HCT116 (cell line): ENCODE data around the gene ADD2. TPM values are rescaled to one million over a fixed set of nuclear protein-coding genes. Genes with fewer than 3 reads are reported as not detected.

Experiments
- ATAC-seq: fragments of 200-7000 bp; cut with Tn5 transposase; 2 replicates; pipeline ENCODE4 v1.9.1; 2020; ENCODE audit warnings: mild to moderate bottlenecking, moderate library complexity
- BruUV-seq: library from RNA; stranded (reverse); fragments of 400-500 nt; replicated peaks from 2 replicates; lab custom pipeline; 2021; lab: Mats Ljungman, UMichigan
- CTCF ChIA-PET: fragments of 300-600 bp; sonication (Branson Sonifier 250); formaldehyde crosslinking; loops from one replicate; lab custom pipeline; 2021; ENCODE audit warnings: antibody characterized with exemption; lab: Charles Lee
- POLR2A ChIA-PET: fragments of 300-600, 350-600 bp; sonication (Branson Sonifier 250); formaldehyde crosslinking; loops from one replicate; lab custom pipeline; 2021; ENCODE audit warnings: antibody characterized with exemption; lab: Charles Lee
- RAD21 ChIA-PET, 2 experiments: fragments of 300-600 bp; sonication (Branson Sonifier 250); formaldehyde crosslinking; loops; one replicate each; lab custom pipeline; 2023; ENCODE audit warnings: low total read pairs in 2 of 2; ENCODE audit not compliant: uncharacterized antibody in 2 of 2, unreplicated experiment in 2 of 2, low non-redundant PET in 1 of 2; lab: Charles Lee
- DNase-seq: peaks from one replicate; pipeline ENCODE4 v3.0.0-alpha.2; 2010; ENCODE audit warnings: low read depth, low spot score
- H2AFZ ChIP-seq: fragments of 200-600 bp; shearing (Covaris generic), sonication (generic); 2 replicates; pipeline ENCODE4 v1.6.1; 2017; ENCODE audit warnings: low read depth, mixed run types, mixed read lengths, antibody characterized with exemption, low read length; ENCODE audit not compliant: poor library complexity, severe bottlenecking
- H3K27ac ChIP-seq: 2 replicates; pipeline ENCODE4 v1.5.1; 2012; ENCODE audit warnings: low read depth, low read length
- H3K27me3 ChIP-seq: fragments of 200-600 bp; sonication (generic); 2 replicates; pipeline ENCODE4 v1.6.1; 2016; ENCODE audit warnings: mixed run types, low read length, mixed read lengths; ENCODE audit not compliant: insufficient read depth
- H3K36me3 ChIP-seq, 2 experiments: fragments of 200-500 bp in 1 of 2; fragments of 200-600 bp in 1 of 2; sonication (Bioruptor generic) in 1 of 2; sonication (generic) in 1 of 2; 2 replicates each; pipeline versions ENCODE4 v1.5.1 to v1.6.1; 2014 to 2016; ENCODE audit warnings: low read length in 2 of 2, inconsistent platforms in 1 of 2, mixed read lengths in 1 of 2, mixed run types in 1 of 2; ENCODE audit not compliant: insufficient read depth in 2 of 2, control insufficient read depth in 1 of 2
- H3K4me1 ChIP-seq, 2 experiments: fragments of 200-600 bp in 1 of 2; sonication (generic) in 1 of 2; 2 replicates each; pipeline versions ENCODE4 v1.5.1 to v1.6.1; 2012 to 2017; ENCODE audit warnings: low read length in 2 of 2, inconsistent platforms in 1 of 2, mild to moderate bottlenecking in 1 of 2, mixed read lengths in 1 of 2, mixed run types in 1 of 2, moderate library complexity in 1 of 2; ENCODE audit not compliant: insufficient read depth in 2 of 2, control insufficient read depth in 1 of 2
- H3K4me2 ChIP-seq: fragments of 200-600 bp; sonication (generic); 2 replicates; pipeline ENCODE4 v1.6.1; 2017; ENCODE audit warnings: mixed run types, low read length, mixed read lengths
- H3K4me3 ChIP-seq, 2 experiments: fragments of 200-600 bp in 1 of 2; sonication (generic) in 1 of 2; replicated peaks in 1 of 2; 2 replicates each; pipeline ENCODE4 v1.5.1; 2011 to 2016; ENCODE audit warnings: low read length in 2 of 2, control low read depth in 1 of 2, low read depth in 1 of 2, mild to moderate bottlenecking in 1 of 2, mixed read lengths in 1 of 2, mixed run types in 1 of 2
- H3K79me2 ChIP-seq: fragments of 200-600 bp; sonication (generic); 2 replicates; pipeline ENCODE4 v1.6.1; 2017; ENCODE audit warnings: mild to moderate bottlenecking, mixed run types, low read length, moderate library complexity, mixed read lengths; ENCODE audit not compliant: insufficient read depth
- H3K9ac ChIP-seq: fragments of 200-600 bp; sonication (generic); 2 replicates; pipeline ENCODE4 v1.6.1; 2016; ENCODE audit warnings: low read length, mixed read lengths
- H3K9me2 ChIP-seq: fragments of 200-600 bp; sonication (generic), shearing (Covaris generic); 2 replicates; pipeline ENCODE4 v1.6.1; 2017; ENCODE audit warnings: mixed run types, mild to moderate bottlenecking, moderate library complexity; ENCODE audit not compliant: insufficient read depth
- H3K9me3 ChIP-seq, 2 experiments: fragments of 200-500 bp in 1 of 2; fragments of 200-600 bp in 1 of 2; sonication (Bioruptor generic) in 1 of 2; sonication (generic) in 1 of 2; 2 replicates each; pipeline ENCODE4 v1.6.1; 2014 to 2017; ENCODE audit warnings: low read length in 2 of 2, mixed read lengths in 2 of 2, inconsistent platforms in 1 of 2, low read depth in 1 of 2, mild to moderate bottlenecking in 1 of 2, mixed run types in 1 of 2, moderate library complexity in 1 of 2; ENCODE audit not compliant: control insufficient read depth in 1 of 2, insufficient read depth in 1 of 2
- H4K20me1 ChIP-seq: fragments of 200-600 bp; sonication (generic), shearing (Covaris generic); 2 replicates; pipeline ENCODE4 v1.6.1; 2017; ENCODE audit warnings: mixed run types, mild to moderate bottlenecking, moderate library complexity; ENCODE audit not compliant: insufficient read depth
- CBX3 ChIP-seq: IDR thresholded peaks from 2 replicates; pipeline ENCODE4 v1.6.1; 2012; ENCODE audit warnings: low read depth
- EGR1 ChIP-seq: IDR thresholded peaks from 2 replicates; pipeline ENCODE4 v1.6.1; 2012; ENCODE audit warnings: low read depth
- ELF1 ChIP-seq: IDR thresholded peaks from 2 replicates; pipeline ENCODE4 v1.6.1; 2012; ENCODE audit warnings: low read depth, borderline replicate concordance
- EZH2 ChIP-seq: fragments of 200-600 bp; sonication (generic); IDR thresholded peaks from 2 replicates; pipeline ENCODE4 v1.6.1; 2017; ENCODE audit warnings: antibody characterized with exemption, mixed run types
- EZH2phosphoT487 ChIP-seq: fragments of 200-600 bp; IDR thresholded peaks from 2 replicates; pipeline ENCODE4 v1.6.1; 2018; ENCODE audit warnings: antibody characterized with exemption, borderline replicate concordance
- JUND ChIP-seq: IDR thresholded peaks from 2 replicates; pipeline ENCODE4 v1.6.1; 2012
- POLR2AphosphoS5 ChIP-seq: IDR thresholded peaks from 2 replicates; pipeline ENCODE4 v1.6.1; 2011; ENCODE audit warnings: mild to moderate bottlenecking, low read depth, low read length, moderate library complexity
- SIN3A ChIP-seq: IDR thresholded peaks from 2 replicates; pipeline ENCODE4 v1.6.1; 2012; ENCODE audit warnings: low read depth
- SP1 ChIP-seq: IDR thresholded peaks from 2 replicates; pipeline ENCODE4 v1.6.1; 2012; ENCODE audit warnings: low read depth
- TCF7L2 ChIP-seq: IDR thresholded peaks from 2 replicates; pipeline ENCODE4 v1.7.0; 2011; ENCODE audit warnings: borderline replicate concordance, inconsistent platforms; ENCODE audit not compliant: insufficient read depth, insufficient read length; ENCODE audit errors: extremely low read depth
- YY1 ChIP-seq: IDR thresholded peaks from 2 replicates; pipeline ENCODE4 v1.6.1; 2011; ENCODE audit warnings: low read length, low read depth, moderate library complexity, mild to moderate bottlenecking; ENCODE audit not compliant: insufficient replicate concordance; ENCODE audit errors: extremely low read depth
- intact Hi-C: fragments of 100-400 bp; cut with micrococcal nuclease; formaldehyde crosslinking; loops from 2 replicates; pipeline ENCODE4 v1.10.0; 2022
- total RNA-seq: library from RNA; stranded (reverse); gene quantifications from one replicate; pipeline ENCODE4 v1.2.1, GENCODE V29; 2021; ENCODE audit not compliant: unreplicated experiment
- TF ChIP-seq, protein P1 (sequence below): IDR thresholded peaks from 2 replicates; pipeline ENCODE4 v1.6.1; 2012; ENCODE audit warnings: low read depth
- TF ChIP-seq, protein P2 (sequence below): IDR thresholded peaks from 2 replicates; pipeline ENCODE4 v1.6.1; 2012
- TF ChIP-seq, protein P3 (sequence below): IDR thresholded peaks from 2 replicates; pipeline ENCODE4 v1.6.1; 2012

Gene ADD2
- total RNA-seq, 1 experiment from 2014 or later = 0.15 TPM

DNA sequence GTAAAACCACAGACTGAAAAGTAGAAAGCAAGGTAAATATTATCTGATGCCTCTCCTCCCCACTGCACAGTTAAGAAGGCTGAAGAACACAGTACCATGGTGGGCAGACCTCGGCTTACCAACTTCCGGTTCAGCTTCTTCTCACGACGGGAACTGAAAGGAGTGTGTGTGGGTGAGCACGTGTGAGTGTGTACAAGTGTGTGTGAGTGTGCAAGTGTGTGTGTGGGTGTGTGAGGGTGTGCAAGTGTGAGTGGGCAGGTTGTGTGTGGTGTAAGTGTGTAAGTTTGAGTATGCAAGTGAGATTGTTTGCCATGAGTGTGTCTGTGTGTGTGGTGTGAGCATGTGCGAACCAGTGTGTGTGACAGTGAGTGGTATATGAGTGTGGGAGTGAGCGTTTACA lies 103.5 kb downstream of the ADD2 start:
- H3K9me2 ChIP-seq = no peaks in the 10 kb centered on the region
- no peak overlapping the region for H3K9ac ChIP-seq
- POLR2A ChIA-PET = no interaction called here
- H2AFZ ChIP-seq = no peak overlapping the region
- intact Hi-C loops = no loop called here
- BruUV-seq = no TSS peak
- H3K36me3 ChIP-seq = no peaks in the 10 kb centered on the region
- H3K79me2 ChIP-seq = no peaks in the 10 kb centered on the region
- no peaks in the 10 kb centered on the region for H3K27me3 ChIP-seq
- ATAC-seq (no peak), DNase-seq (no peak)
- H3K4me1 ChIP-seq = no peaks in the 10 kb centered on the region
- H3K4me3 ChIP-seq = no peak overlapping the region
- CTCF ChIA-PET = no interaction called here
- RAD21 ChIA-PET = no interaction called here
- H3K4me2 ChIP-seq = no peak overlapping the region
- H3K27ac ChIP-seq = no peak overlapping the region
- no peak for TF ChIP-seq EZH2phosphoT487
- no peaks in the 10 kb centered on the region for H3K9me3 ChIP-seq
- no peaks in the 10 kb centered on the region for H4K20me1 ChIP-seq

DNA sequence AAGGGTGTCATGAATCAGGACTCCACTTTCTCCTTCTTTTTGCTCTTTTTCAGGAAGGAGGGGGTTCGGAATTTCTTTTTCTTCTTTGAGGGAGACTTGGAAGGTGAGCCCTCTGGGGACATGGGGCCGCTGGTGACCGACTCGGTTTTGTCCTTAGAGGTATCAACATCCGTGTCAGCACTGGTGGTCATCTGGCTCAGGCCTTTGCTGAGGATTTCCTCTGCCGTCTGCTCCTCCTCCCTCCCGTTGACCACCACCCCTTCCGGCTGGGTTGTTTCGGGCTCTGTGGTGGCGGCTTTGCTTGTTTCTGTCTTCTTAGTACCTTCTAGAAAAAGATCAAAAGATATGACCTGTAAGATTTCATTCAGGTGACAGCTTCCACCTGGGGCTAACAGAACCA lies 104.6 kb downstream of the ADD2 start:
- Histone ChIP-seq H3K4me3 (no peak overlapping the region), H3K9me2 (no peaks in the 10 kb centered on the region), H3K4me1 (no peaks in the 10 kb centered on the region), H3K79me2 (no peaks in the 10 kb centered on the region), H3K4me2 (no peak overlapping the region), H3K27me3 (no peaks in the 10 kb centered on the region), H3K9me3 (no peaks in the 10 kb centered on the region), H4K20me1 (no peaks in the 10 kb centered on the region), H3K36me3 (no peaks in the 10 kb centered on the region), H3K9ac (no peak overlapping the region), H2AFZ (no peak overlapping the region), H3K27ac (no peak overlapping the region)
- TF ChIP-seq ELF1 = no peak
- TF ChIP-seq TCF7L2 = no peak
- TF ChIP-seq, protein P1, sequence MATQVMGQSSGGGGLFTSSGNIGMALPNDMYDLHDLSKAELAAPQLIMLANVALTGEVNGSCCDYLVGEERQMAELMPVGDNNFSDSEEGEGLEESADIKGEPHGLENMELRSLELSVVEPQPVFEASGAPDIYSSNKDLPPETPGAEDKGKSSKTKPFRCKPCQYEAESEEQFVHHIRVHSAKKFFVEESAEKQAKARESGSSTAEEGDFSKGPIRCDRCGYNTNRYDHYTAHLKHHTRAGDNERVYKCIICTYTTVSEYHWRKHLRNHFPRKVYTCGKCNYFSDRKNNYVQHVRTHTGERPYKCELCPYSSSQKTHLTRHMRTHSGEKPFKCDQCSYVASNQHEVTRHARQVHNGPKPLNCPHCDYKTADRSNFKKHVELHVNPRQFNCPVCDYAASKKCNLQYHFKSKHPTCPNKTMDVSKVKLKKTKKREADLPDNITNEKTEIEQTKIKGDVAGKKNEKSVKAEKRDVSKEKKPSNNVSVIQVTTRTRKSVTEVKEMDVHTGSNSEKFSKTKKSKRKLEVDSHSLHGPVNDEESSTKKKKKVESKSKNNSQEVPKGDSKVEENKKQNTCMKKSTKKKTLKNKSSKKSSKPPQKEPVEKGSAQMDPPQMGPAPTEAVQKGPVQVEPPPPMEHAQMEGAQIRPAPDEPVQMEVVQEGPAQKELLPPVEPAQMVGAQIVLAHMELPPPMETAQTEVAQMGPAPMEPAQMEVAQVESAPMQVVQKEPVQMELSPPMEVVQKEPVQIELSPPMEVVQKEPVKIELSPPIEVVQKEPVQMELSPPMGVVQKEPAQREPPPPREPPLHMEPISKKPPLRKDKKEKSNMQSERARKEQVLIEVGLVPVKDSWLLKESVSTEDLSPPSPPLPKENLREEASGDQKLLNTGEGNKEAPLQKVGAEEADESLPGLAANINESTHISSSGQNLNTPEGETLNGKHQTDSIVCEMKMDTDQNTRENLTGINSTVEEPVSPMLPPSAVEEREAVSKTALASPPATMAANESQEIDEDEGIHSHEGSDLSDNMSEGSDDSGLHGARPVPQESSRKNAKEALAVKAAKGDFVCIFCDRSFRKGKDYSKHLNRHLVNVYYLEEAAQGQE = no peak
- no peak for TF ChIP-seq EGR1
- TF ChIP-seq JUND = no peak
- no peak for TF ChIP-seq EZH2
- no peak for TF ChIP-seq CBX3
- no peak for TF ChIP-seq EZH2phosphoT487
- TF ChIP-seq, protein P2, sequence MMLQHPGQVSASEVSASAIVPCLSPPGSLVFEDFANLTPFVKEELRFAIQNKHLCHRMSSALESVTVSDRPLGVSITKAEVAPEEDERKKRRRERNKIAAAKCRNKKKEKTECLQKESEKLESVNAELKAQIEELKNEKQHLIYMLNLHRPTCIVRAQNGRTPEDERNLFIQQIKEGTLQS = no peak
- no peak for TF ChIP-seq SIN3A
- TF ChIP-seq POLR2AphosphoS5 = no peak
- no peak for TF ChIP-seq YY1
- TF ChIP-seq SP1 = no peak
- TF ChIP-seq, protein P3, sequence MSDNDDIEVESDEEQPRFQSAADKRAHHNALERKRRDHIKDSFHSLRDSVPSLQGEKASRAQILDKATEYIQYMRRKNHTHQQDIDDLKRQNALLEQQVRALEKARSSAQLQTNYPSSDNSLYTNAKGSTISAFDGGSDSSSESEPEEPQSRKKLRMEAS = no peak
- ChIA-PET CTCF (no interaction called here), POLR2A (no interaction called here), RAD21 (no interaction called here)
- ATAC-seq = no peak
- intact Hi-C loops = no loop called here
- no TSS peak for BruUV-seq
- DNase-seq = no peak
